A673 (cell line): Measurements from ENCODE around the gene MN1. TPM values are rescaled to one million over a fixed set of nuclear protein-coding genes. Genes with fewer than 3 reads are reported as not detected.

Experiments used
- BruUV-seq: library from RNA; stranded (reverse); fragments of 400-500 nt; replicated peaks from 2 replicates; lab custom pipeline; 2021; lab: Mats Ljungman, UMichigan
- CTCF ChIA-PET: fragments of 300-600 bp; sonication (Branson Sonifier 250); formaldehyde crosslinking; loops from one replicate; lab custom pipeline; 2022; ENCODE audit warnings: antibody characterized with exemption; lab: Charles Lee
- POLR2A ChIA-PET: fragments of 300-600 bp; sonication (Branson Sonifier 250); formaldehyde crosslinking; loops from one replicate; lab custom pipeline; 2022; ENCODE audit warnings: antibody characterized with exemption; ENCODE audit not compliant: low non-redundant PET; lab: Charles Lee
- DNase-seq: peaks from one replicate; pipeline ENCODE4 v3.0.0-alpha.2; 2015; ENCODE audit warnings: low spot score
- H3K27ac ChIP-seq: fragments of 200-600 bp; sonication (generic); 2 replicates; pipeline ENCODE4 v1.5.1; 2016; ENCODE audit warnings: mixed run types, low read depth, mild to moderate bottlenecking, mixed read lengths, antibody characterized with exemption, low read length; ENCODE audit not compliant: poor library complexity, severe bottlenecking
- H3K27me3 ChIP-seq: fragments of 200-600 bp; sonication (generic); replicated peaks from 2 replicates; pipeline ENCODE4 v1.6.1; 2017; ENCODE audit warnings: mixed run types, low read depth, mild to moderate bottlenecking, mixed read lengths, antibody characterized with exemption, low read length; ENCODE audit not compliant: insufficient read depth, poor library complexity
- H3K36me3 ChIP-seq: fragments of 200-600 bp; sonication (generic); 2 replicates; pipeline ENCODE4 v1.6.1; 2016; ENCODE audit warnings: mixed run types, mild to moderate bottlenecking, mixed read lengths, antibody characterized with exemption, low read length; ENCODE audit not compliant: insufficient read depth, poor library complexity, severe bottlenecking
- H3K4me1 ChIP-seq: fragments of 200-600 bp; sonication (generic); 2 replicates; pipeline ENCODE4 v1.6.1; 2017; ENCODE audit warnings: mixed run types, mild to moderate bottlenecking, mixed read lengths, antibody characterized with exemption, low read length; ENCODE audit not compliant: insufficient read depth, poor library complexity, severe bottlenecking
- H3K4me3 ChIP-seq: fragments of 200-600 bp; sonication (generic); 2 replicates; pipeline ENCODE4 v1.5.1; 2016; ENCODE audit warnings: low read depth, mixed run types, mild to moderate bottlenecking, mixed read lengths, low read length; ENCODE audit not compliant: poor library complexity, severe bottlenecking
- H3K9me3 ChIP-seq: fragments of 200-600 bp; sonication (generic); 2 replicates; pipeline ENCODE4 v1.6.1; 2016; ENCODE audit warnings: mixed run types, low read depth, mild to moderate bottlenecking, mixed read lengths, antibody characterized with exemption, low read length; ENCODE audit not compliant: poor library complexity, severe bottlenecking
- EZH2 ChIP-seq: fragments of 200-600 bp; sonication (generic); IDR thresholded peaks from 2 replicates; pipeline ENCODE4 v1.6.1; 2017; ENCODE audit warnings: borderline replicate concordance, low read depth, mild to moderate bottlenecking, mixed read lengths, antibody characterized with exemption, low read length; ENCODE audit not compliant: poor library complexity, severe bottlenecking
- intact Hi-C: fragments of 100-400 bp; cut with micrococcal nuclease; formaldehyde crosslinking; loops from one replicate; pipeline ENCODE4 v1.10.0; 2022; ENCODE audit not compliant: unreplicated experiment
- total RNA-seq: library from RNA; stranded (reverse); gene quantifications from 2 replicates; pipeline ENCODE4 v1.2.3, GENCODE V29; 2021
- TF ChIP-seq, protein P1 (sequence below): fragments of 300-800, 200-600 bp; sonication (generic); conservative IDR thresholded peaks from 2 replicates; pipeline ENCODE4 v1.5.1; 2017; ENCODE audit warnings: low read depth, mild to moderate bottlenecking, antibody characterized with exemption, low read length, moderate library complexity, mixed read lengths

MN1 gene
- total RNA-seq, 1 experiment from 2014 or later = 8.4 TPM

DNA sequence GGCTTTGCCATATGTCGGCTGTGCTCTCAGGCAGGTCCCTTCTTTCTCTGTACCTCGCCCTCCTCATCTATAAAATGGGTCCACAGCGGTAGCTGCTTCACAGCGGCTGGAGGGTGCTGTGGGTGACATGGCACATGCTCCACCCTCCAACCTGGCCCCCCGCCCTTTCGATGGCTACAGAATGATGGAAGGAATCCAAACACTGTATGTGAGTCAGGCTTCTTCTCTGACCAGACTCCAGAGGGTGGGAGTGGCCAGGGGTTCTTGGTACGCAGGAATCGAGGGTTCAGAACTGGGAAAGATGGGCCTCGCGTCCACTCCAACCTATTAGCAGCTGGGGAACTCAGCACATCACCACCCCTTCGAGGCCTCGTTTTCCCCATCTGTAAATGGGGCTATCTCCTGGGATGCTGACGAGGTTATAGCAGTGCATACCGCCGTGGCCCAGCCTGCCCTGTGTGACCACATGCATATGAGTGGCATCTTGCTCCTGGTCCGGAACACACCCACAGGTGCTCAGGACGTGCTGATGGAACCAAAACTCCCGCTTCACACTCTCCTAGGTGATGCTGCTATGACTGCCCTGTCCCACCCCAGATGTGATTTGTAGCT lies 26.4 kb downstream of the MN1 start:
- POLR2A ChIA-PET = no interaction called here
- no peaks in the 10 kb centered on the region for H3K36me3 ChIP-seq
- H3K27me3 ChIP-seq = no peaks in the 10 kb centered on the region
- no peak for DNase-seq
- CTCF ChIA-PET = no interaction called here
- no peak for TF ChIP-seq EZH2
- TF ChIP-seq, protein P1, sequence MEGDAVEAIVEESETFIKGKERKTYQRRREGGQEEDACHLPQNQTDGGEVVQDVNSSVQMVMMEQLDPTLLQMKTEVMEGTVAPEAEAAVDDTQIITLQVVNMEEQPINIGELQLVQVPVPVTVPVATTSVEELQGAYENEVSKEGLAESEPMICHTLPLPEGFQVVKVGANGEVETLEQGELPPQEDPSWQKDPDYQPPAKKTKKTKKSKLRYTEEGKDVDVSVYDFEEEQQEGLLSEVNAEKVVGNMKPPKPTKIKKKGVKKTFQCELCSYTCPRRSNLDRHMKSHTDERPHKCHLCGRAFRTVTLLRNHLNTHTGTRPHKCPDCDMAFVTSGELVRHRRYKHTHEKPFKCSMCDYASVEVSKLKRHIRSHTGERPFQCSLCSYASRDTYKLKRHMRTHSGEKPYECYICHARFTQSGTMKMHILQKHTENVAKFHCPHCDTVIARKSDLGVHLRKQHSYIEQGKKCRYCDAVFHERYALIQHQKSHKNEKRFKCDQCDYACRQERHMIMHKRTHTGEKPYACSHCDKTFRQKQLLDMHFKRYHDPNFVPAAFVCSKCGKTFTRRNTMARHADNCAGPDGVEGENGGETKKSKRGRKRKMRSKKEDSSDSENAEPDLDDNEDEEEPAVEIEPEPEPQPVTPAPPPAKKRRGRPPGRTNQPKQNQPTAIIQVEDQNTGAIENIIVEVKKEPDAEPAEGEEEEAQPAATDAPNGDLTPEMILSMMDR = no peak
- H3K4me3 ChIP-seq = no peak overlapping the region
- BruUV-seq = no TSS peak
- H3K9me3 ChIP-seq = no peaks in the 10 kb centered on the region
- no peak overlapping the region for H3K27ac ChIP-seq
- H3K4me1 ChIP-seq = peaks cover 16% of the 10 kb centered on the region
- intact Hi-C loops = no loop called here

- POLR2A ChIA-PET = no interaction called here
- no peak for TF ChIP-seq EZH2
- TF ChIP-seq, protein P1 = no peak
- intact Hi-C loops = no loop called here
Measured at GRCh38 chr22:27774200-27774599, 27.4 kb downstream of the MN1 start.

GRCh38 chr22:27772984-27773498 lies 28.5 kb downstream of the MN1 start:
- CTCF ChIA-PET = no interaction called here
- H3K4me3 ChIP-seq = no peak overlapping the region
- BruUV-seq = no TSS peak
- H3K4me1 ChIP-seq = peaks cover 16% of the 10 kb centered on the region
- no peaks in the 10 kb centered on the region for H3K9me3 ChIP-seq
- H3K36me3 ChIP-seq = no peaks in the 10 kb centered on the region
- no peak overlapping the region for H3K27ac ChIP-seq
- POLR2A ChIA-PET = no interaction called here
- no peak for DNase-seq
- no peaks in the 10 kb centered on the region for H3K27me3 ChIP-seq
- intact Hi-C loops = no loop called here
- TF ChIP-seq, protein P1 = no peak
- no peak for TF ChIP-seq EZH2

More at GRCh38 chr22:27774200-27774599, 27.4 kb downstream of the MN1 start:
- no TSS peak for BruUV-seq
- Histone ChIP-seq H3K27me3 (no peaks in the 10 kb centered on the region), H3K9me3 (no peaks in the 10 kb centered on the region), H3K4me3 (no peak overlapping the region), H3K27ac (no peak overlapping the region), H3K36me3 (no peaks in the 10 kb centered on the region), H3K4me1 (peaks cover 16% of the 10 kb centered on the region)
- DNase-seq = no peak
- CTCF ChIA-PET = no interaction called here
